ENCODE results near the gene OR12D2.

DNA sequence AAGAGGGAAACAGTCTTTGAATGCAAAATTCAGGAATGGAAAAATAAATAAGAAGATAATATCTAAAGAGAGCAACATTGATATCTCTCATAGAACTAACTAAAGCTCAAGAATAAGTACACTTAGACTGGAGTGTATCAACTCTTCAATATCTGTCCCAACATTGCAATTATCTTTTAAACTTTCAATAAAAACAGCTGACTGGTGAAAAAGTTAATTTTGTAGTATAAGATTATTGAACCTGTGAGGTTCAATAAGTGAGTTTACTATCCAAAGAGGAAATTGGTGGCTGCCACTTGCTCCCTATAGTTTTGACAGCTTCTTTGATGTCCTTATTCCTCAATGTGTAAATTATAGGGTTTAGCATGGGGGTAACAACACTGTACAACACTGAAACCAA, 40.5 kb upstream of the OR12D2 start:
- TF ChIP-seq POLR2A (IDR thresholded peaks at IDR 0.05; ENCODE audit: low read depth, low read length) (no peak), RAD21 (IDR thresholded peaks at IDR 0.05; ENCODE audit: low read length) (no peak), MAFK (IDR thresholded peaks at IDR 0.05; ENCODE audit: low read depth, low read length) (no peak), MAZ (IDR thresholded peaks at IDR 0.05; ENCODE audit: borderline replicate concordance, low read depth, low read length) (no peak), USF2 (IDR thresholded peaks at IDR 0.05; ENCODE audit: low read depth, low read length) (no peak)

All from IMR-90 (cell line).